Stimulated activated CD4-positive, alpha-beta T cell treated with anti-CD3 and anti-CD28 coated beads, Interleukin-4, amount 100 ng/mL, for 24 hours (primary cell): Measurements from ENCODE around the gene ITGAX.

Experiments
- DNase-seq: peaks from one replicate; pipeline ENCODE4 v3.0.0-alpha.2; 2020

ITGAX gene

DNA sequence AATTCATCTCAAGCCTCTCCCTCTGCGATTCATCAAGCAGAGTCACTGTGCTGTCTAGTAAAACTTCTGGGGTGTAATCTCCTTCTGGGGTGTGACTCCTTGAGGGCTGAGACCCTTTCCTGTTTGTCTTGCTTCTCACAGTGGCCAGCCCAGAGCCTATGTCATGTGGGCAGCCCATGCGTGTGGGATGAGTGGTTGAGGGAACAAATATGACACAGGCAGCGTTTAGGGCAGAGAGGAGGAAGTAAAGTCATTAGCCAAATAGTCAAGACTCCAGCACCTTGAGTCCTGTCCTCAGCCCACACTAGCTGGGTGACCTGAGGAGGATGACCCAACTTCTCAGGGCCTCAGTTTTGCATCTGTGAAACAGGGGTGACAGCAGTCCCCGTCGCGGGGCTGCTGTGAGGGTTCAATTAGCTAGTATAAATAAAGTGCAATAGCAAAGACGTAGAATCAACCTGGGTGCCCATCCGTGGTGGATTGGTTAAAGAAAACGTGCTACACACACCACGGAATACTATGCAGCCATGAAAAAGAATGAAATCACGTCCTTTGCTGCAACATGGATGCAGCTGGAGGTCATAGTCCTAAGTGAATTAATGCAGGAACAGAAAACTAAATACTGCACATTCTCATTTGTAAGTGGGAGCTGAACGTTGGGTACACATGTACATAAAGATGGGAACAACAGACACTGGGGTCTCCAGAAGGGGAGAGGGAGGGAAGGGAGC, 4.5 kb upstream of the ITGAX start:
- DNase-seq: no peak

DNA sequence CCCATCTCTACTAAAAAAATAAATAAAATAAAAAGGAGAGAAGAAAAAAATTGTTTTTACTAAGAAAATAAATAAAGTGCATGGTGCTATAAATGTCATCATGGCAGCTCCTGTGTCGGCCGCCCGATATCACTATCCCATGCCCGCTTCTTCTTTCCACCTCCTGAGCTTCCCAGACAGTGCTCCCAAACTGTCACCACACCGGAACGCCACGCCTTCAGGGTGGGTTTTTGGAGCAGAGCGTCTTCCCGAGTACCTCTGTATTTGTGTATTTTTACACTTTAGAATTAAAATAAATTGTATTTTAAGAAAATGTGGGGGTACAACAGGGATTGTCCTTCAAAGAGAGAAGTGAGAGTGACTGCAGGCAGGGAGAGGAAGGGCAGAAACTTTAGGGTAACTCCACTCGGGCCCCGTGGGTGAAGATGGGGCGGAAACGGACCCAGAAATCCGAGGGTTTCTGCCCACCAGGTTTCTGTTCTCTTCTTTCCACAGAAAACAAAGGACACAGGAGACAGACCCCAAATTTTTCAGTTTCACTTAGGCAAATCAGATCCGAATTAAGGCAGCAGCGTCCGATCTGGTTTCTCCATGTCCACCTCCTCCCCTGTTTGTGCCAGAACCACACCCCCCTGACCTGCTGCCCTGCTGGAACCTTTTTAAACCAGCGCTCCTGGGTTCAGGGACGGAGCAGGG, 3.6 kb upstream of the ITGAX start:
- no peak for DNase-seq

DNA sequence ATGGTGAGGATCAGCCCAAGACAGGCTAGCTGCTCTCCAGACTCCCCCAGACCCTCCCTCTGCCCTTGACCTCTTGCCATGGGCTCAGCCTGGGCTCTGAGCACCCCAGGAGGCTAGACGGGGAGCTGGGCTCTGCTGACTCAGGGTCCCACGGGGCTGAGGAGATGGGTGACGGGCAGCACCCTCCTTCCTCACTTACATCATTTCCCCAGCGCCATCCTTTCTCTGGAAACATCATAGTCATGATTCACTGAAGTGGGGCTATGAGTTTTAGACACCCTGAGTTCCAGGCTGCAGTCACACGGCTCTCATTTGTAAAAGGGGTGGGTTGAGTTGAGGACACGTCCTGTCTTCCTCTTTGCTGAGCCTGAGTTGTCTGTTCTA, 3.0 kb upstream of the ITGAX start:
- DNase-seq: peak; percentile 8

DNA sequence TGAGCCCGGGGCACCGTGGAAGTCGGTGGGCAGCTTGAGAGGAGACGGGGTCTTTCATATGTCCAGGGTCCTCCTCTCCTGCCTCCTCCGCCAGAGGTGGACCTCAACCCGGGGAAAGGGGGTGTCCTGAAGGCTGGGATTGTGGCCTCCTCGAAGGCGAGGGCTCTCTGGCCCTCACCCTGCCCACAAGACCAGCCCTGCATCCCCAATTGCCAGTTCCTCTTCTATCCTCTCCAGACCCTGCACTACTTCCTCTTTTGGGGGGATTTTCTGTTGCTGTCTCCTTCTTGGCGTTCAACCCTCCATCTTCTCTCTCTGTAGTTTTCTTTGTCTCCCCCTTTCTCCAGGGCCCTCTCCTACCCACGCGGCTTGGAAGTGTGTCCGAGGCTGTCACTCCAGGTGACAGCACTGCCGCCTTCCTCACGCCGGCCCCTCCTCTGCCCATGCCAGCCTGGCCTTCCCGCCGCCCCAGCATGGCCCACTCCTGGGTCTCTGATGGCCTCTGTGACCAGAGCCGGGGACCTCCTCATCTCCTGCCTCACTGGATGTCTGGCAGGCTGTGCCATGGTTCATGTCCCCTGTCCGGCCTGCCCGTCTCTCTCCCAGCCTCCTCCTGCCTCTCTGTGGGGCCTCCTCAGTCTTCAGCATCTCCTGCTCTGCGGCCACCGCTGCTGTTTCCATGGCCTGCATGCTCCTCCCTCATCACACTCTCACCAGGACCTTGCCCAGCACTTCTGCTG, 2.4 kb upstream of the ITGAX start:
- DNase-seq: no peak

DNA sequence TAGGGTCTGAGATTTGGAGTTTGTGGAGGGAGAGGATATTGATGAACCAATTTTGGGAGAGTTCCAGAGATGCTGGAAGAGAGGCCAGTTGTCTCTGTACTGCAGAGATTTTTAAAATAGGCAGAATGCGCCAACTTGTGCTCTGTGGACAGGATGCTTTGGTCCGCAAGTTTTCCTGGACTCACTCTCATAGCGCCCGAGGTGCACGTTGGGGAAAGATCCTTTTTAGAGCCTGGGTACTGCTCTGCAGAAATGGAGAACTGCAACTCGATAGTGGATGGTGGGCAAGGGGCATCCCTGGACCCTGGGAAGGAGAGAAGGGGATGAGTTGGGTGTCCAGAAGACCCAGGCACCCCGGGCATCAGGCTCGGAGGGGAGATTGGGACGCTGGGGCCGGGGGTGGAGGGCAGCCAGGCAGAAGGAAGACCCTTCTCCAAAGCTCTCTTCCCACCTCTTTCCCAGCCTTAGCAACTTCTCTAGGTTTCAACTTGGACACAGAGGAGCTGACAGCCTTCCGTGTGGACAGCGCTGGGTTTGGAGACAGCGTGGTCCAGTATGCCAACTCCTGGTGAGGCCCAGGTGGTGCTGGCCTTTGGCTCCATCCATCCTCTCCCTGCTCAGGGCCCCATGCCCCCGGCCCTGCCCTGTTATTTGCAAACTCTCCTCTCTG, 590 bp downstream of the ITGAX start:
- DNase-seq: no peak

DNA sequence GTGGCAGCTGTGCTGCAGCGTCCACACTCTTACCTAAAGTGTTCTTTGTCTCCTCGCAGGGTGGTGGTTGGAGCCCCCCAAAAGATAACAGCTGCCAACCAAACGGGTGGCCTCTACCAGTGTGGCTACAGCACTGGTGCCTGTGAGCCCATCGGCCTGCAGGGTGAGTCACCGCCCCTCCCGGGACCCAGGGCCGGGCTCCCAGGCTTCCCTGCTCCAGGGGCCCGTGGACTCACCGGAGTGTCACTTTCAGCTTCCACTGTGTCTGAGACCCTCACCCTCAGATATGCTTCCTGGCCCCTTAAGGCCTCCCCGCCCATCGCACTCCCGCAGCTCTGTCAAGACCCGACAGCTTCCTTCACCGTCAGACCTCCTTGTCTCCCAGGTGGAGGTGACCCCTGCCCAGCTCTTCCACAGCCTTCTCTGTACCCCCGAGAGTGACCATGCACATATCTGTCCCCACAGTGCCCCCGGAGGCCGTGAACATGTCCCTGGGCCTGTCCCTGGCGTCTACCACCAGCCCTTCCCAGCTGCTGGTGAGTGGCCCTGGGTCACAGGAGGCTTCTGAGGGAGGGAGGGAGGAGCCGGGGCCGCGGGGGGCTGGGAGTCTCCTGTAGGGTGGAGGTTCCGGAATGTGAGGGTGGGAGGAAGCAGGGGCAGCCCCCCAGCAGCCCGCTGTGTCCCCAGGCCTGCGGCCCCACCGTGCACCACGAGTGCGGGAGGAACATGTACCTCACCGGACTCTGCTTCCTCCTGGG, 1.8 kb downstream of the ITGAX start:
- DNase-seq: no peak

DNA sequence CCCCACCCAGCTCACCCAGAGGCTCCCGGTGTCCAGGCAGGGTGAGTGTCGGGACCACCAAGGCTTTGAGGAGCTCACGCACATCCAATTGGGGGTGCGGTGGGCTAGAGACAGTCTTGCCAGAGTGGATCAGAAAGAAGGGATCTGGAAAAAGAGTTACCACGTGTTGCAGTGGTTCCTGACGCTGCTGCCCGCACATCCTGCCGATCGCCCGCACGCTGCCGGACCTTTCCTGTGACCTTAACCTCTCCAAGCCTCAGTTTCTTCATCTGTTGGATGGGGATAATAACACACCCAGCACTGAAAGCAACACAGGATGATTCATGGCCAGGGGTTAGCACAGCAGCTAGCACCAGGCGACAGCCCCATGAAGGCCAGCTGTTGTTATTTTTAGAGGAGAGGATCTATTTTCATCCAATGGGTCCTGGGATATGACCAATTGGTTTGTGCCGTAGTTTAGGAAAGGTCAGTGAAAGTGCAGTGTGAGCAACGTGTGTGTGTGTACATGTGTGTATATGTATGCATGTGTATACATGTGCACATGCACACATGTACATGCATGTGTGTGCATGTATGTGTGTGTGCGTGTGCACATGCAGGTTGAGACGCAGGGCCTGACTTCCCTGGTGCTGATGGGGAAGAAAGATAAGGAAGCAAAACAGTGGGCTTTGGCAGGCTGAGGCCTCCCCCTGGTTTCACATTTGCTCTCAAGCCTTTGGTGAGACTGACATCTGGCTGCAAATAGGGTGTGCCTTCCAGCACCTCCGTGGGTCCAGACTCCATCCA, 2.5 kb downstream of the ITGAX start:
- DNase-seq: no peak

DNA sequence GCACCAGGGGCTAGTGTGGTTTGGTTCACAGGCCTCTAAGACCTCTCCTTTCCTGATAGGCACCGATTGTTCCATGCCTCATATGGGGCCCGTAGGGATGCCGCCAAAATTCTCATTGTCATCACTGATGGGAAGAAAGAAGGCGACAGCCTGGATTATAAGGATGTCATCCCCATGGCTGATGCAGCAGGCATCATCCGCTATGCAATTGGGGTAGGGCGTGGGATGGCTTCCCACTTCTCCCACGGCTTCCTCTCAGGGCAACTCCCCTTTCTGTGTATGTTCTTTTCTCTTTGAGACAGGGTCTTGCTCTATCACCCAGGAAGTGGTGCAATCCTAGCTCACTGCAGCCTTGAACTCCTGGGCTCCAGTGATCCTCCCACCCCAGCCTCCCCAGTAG, 5.3 kb downstream of the ITGAX start:
- no peak for DNase-seq

DNA sequence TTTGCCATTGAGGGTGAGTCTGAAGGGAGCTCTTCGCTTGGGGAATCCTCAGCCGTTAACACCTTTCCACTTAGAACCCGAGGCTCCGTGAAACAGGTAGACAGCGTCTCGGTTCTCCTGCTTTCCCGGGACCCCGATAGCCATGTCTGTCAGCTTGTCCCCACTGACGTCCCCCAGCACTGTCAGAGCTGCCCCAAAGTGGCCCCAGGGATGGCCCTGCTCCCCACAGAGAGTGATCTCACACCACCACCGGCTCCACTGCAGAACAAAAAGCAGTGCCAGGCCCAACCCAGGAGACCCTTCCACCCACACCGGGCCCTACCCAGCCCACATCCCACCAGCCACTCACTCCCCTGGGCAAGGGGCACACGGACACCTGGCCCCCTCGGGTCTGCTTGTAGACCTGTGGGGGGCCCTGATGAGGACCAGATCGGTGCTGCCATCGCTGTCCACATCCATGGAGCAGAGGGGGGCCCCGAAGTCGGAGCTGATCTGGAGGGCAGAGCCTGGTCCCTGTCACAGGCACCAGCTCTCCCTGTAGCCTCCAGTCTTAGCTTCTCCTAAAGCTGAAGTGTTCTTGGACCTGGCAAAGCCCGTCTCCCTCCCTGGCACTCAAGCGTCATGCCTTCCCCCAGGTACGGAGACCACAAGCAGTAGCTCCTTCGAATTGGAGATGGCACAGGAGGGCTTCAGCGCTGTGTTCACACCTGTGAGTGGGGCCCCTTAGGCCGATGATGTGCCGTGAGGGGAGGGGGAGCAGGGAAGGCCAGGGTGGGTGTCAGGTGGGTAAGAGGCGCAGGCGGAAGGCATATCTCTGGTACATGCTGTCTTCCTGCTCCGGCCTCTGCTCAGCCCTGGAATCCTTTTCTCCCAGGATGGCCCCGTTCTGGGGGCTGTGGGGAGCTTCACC, 6.5 kb downstream of the ITGAX start:
- no peak for DNase-seq

DNA sequence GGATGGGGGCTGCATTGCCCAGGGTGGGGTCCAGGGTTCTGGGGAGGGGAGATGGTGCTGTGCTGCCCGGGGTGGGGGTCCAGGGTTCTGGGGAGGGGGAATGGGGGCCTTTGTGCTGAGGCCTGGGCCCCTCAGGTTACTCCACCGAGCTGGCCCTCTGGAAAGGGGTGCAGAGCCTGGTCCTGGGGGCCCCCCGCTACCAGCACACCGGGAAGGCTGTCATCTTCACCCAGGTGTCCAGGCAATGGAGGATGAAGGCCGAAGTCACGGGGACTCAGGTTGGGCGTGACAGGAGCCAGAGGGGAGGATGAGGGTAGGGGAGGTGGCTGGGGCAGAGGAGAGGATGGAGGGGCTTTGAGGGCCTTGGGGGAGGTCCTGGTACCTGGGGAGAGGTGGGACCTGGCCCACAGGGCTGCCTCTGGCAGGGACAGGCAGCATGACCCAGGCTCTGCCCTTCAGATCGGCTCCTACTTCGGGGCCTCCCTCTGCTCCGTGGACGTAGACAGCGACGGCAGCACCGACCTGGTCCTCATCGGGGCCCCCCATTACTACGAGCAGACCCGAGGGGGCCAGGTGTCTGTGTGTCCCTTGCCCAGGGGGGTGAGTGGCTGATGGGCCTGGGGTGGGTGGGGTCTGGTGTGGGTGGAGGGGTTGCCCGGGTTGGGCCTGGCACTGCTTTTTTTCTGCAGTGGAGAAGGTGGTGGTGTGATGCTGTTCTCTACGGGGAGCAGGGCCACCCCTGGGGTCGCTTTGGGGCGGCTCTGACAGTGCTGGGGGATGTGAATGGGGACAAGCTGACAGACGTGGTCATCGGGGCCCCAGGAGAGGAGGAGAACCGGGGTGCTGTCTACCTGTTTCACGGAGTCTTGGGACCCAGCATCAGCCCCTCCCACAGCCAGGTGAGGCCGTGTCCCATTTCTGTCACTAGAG, 7.8 kb downstream of the ITGAX start:
- no peak for DNase-seq

DNA sequence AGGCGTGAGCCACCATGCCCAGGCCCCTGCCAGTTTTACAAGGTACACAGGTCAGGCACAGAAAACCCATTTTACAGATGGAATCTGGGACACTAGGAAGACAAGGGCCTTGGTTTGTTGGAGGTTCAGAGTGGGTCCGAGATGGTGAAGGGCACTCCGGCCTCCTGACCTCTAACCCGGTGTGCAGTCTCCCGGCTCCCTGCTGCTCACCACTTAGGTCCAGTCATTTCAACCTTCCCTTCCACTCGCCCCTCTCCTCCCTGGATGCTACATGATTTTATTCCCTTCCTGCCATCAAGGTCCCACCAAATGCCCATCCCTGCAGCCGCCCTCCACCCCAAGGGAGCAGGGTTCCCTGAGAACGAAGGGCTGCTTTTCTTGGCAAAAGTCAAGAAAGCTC, 8.7 kb downstream of the ITGAX start:
- DNase-seq: no peak

DNA sequence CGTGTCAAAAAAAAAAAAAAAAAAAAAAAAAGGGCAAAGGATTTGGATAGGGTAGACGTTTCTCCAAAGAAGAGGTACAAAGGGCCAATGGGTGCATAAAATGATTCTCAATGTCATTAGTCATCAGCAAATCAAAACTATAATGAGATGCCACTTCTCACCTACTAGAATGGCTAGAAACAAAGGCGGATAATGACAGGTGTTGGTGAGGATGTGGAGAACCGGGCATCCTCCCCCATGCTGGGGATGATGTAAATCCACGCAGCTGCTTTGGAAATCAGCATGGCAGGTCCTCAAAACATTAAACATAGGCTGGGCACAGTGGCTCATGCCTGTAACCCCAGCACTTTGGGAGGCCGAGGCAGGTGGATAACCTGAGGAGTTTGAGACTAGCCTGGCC, 9.4 kb downstream of the ITGAX start:
- no peak for DNase-seq

DNA sequence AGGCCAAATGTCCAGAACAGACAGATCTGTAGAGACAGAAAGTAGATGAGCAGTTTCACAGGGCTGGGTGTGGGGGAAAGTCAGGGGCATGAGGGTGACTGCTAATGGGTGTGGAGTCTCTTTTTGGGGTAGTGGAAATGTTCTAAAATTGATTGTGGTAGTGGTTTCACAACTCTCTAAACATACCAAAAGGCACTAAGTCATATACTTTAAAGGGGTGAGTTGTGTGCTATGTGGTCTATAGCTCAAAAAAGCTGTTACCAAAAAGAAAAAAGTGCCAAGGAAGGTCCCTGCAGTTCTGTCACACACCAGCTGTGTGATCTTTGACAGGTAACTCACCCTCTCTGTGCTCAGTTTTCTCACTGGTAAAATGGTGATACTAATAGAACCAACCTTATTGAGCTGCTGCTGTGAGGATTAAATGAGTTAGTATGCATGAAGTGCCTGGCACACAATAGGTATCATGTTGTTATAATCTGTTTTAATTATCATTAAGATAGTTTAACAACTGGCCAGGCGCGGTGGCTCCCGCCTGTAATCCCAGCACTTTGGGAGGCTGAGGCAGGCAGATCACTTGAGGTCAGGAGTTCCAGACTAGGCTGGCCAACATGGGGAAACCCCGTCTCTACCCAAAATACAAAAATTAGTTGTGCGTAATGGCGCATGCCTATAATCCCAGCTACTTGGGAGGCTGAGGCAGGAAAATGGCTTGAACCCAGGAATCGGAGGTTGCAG, 10.3 kb downstream of the ITGAX start:
- no peak for DNase-seq

DNA sequence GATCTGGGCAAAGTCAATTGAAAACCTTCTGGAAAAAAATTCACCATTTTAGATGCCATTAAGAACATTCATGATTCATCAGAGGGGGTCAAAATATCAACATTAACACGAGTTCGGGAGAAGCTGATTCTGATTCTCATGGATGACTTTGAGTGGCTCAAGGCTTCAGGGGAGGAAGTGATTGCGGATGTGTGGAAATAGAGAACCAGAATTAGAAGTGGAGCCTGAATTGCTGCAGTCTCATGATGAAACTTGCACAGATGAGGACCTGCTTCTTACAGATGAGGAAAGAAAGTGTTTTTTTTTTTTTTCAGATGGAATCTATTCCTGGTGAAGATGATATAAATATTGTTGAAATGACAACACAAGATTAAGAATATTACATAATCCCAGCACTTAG, 12.9 kb downstream of the ITGAX start:
- no peak for DNase-seq

DNA sequence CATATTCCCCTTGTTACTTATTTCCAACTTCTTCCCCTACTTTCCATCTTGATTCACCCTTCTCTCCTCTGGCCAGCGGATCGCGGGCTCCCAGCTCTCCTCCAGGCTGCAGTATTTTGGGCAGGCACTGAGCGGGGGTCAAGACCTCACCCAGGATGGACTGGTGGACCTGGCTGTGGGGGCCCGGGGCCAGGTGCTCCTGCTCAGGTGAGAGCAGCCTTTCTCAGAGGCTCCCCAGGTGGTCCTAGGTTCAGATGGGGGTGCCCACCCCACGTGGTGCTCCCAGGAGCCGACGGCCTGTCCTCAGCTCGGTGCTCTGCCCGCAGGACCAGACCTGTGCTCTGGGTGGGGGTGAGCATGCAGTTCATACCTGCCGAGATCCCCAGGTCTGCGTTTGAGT, 16.0 kb downstream of the ITGAX start:
- DNase-seq: no peak

DNA sequence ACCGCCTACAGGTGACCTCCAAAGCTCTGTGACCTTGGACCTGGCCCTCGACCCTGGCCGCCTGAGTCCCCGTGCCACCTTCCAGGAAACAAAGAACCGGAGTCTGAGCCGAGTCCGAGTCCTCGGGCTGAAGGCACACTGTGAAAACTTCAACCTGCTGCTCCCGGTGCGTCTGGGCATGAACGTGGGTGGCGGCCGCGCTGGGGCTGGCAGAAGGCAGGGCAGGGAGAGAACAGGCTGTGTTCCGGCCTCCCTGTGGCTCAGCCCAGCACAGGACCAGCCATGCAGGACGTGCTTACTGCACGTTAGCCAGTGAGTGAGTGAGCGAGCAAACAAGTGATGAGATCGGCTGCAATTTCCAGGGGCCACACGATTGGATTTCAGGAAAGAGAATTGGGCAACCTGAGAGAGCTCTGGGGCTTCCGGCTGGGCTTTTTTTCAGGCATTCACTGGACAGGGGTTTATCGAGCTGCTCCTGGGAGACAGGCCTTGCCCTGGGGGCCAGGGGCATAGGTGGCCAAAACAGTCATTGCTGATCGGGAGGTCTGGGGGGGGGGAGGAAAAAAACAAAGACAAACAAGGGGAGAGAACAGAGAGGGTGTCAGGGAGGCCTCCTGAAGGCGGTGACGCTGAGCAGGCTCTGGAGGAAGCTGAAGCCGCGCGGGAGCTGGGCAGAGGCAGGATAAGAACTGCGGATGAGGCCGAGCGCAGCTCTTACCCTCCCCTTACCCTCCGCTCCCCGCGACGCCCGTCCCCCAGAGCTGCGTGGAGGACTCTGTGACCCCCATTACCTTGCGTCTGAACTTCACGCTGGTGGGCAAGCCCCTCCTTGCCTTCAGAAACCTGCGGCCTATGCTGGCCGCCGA, 16.9 kb downstream of the ITGAX start:
- no peak for DNase-seq

DNA sequence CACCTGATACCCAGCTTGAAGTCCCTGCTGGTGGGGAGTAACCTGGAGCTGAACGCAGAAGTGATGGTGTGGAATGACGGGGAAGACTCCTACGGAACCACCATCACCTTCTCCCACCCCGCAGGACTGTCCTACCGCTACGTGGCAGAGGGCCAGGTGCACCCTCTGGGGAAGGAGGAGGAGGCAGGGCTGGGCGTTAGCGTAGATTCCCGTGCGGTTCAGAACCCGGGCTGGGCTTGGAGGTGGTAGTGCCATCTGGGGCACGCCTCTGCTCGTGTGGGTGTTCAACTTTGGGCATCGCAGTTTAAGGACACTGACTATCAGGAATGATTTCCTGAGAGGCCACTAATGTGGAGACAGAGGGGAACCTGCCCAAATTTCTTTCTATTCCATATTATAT, 18.3 kb downstream of the ITGAX start:
- no peak for DNase-seq

DNA sequence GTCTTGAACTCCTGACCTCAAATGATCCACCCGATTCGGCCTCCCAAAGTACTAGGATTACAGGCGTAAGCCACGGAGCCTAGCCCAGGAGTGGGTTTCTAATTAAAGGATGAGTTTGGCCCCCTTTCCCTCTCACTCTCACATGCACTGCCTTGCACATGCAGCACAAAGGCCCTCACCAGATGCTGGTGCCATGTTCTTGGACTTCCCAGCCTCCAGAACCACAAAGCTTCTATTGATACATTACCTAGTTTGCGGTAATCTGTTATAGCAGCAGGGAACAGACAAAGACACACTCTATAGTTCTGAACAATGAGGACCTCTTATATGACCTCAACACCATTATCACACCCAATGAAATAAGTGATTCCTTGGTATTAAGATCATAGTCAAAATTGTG, 20.3 kb downstream of the ITGAX start:
- DNase-seq: no peak
